ENCODE results near the gene KLHL30. TPM values are rescaled to one million over a fixed set of nuclear protein-coding genes. Genes with fewer than 3 reads are reported as not detected.

Gene KLHL30
- total RNA-seq, 1 donor from 2014 or later = 0.07 TPM

- TF ChIP-seq, protein P1, sequence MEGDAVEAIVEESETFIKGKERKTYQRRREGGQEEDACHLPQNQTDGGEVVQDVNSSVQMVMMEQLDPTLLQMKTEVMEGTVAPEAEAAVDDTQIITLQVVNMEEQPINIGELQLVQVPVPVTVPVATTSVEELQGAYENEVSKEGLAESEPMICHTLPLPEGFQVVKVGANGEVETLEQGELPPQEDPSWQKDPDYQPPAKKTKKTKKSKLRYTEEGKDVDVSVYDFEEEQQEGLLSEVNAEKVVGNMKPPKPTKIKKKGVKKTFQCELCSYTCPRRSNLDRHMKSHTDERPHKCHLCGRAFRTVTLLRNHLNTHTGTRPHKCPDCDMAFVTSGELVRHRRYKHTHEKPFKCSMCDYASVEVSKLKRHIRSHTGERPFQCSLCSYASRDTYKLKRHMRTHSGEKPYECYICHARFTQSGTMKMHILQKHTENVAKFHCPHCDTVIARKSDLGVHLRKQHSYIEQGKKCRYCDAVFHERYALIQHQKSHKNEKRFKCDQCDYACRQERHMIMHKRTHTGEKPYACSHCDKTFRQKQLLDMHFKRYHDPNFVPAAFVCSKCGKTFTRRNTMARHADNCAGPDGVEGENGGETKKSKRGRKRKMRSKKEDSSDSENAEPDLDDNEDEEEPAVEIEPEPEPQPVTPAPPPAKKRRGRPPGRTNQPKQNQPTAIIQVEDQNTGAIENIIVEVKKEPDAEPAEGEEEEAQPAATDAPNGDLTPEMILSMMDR (conservative IDR thresholded peaks at IDR 0.05) = no peak
- Mint-ChIP-seq H3K4me1 (ENCODE audit: unreplicated experiment) (peaks cover 8% of the 10 kb centered on the region), H3K27me3 (peaks cover 30% of the 10 kb centered on the region), H3K36me3 (no peaks in the 10 kb centered on the region), H3K9me3 (no peaks in the 10 kb centered on the region), H3K4me3 (peak overlapping the region; percentile 51), H3K27ac (no peak overlapping the region)
- no peak for DNase-seq (ENCODE audit: extremely low spot score, unreplicated experiment)
Measured at GRCh38 chr2:238157506-238158017, 19.1 kb downstream of the KLHL30 start.

DNA sequence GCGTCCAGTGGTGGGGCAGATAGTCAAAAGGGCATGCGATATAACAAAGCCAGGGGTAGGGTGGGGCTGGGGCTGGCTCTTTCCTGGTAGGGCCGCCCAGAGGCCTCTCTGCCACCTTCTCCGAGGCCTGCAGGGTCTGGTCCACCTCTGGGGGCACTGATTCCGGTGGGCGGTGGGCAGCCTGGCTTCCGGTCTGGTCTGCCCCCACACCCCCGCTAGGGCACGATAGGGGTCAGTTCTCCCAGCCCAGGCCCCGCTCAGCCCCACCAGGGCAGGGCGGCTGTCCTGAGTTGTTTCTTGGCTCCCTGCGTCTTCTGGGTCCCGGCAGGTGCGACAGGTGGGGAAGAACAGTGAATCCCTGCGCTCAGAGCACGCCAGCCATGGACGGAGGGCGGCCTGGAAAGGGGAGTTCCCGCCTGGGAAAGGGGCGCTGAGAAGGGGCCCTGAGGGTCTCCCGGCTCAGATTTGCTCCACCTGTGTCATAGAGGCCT, 19.6 kb downstream of the KLHL30 start:
- Mint-ChIP-seq H3K4me3 (peak overlapping the region; percentile 51), H3K9me3 (no peaks in the 10 kb centered on the region), H3K27ac (no peak overlapping the region), H3K36me3 (no peaks in the 10 kb centered on the region), H3K4me1 (ENCODE audit: unreplicated experiment) (peaks cover 8% of the 10 kb centered on the region), H3K27me3 (peaks cover 34% of the 10 kb centered on the region)
- TF ChIP-seq, protein P1 (conservative IDR thresholded peaks at IDR 0.05) = no peak
- DNase-seq (ENCODE audit: extremely low spot score, unreplicated experiment) = no peak

DNA sequence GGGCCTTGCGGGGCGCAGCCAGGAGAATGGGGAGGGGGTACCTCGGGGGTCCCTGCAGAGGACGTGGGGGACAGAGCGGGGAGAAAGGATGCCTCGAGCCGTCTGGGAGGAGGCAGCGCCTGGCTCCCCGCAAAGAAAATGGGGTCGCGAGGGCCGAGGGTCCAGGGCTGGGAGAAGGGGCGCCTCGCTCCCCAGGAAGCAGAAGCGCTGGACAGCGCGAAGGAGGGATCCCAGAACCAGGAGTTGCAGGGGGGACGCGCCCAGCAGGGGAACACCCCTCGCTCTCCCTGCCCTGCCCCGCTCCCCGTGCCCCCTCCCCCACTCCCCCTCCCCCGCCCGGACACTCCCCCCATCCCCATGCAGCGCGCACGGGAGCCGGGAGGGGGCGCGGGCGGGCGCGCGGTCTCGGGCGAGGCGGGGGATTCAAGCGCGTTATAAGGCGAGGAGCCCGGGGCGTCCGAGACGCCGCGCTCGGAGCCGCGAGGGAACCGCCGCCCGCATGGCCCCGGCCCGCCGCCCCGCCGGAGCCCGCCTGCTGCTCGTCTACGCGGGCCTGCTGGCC, 20.1 kb downstream of the KLHL30 start, which contains the start of gene ERFE:
Gene ERFE (plus strand): TSS at position 462 of the 562 bp plus-strand sequence. CDS start 38 bp downstream, at position 500.
- H3K27me3 Mint-ChIP-seq = peaks cover 38% of the 10 kb centered on the region
- H3K27ac Mint-ChIP-seq = no peak within 1 kb of the TSS
- no peaks in the 10 kb centered on the region for H3K9me3 Mint-ChIP-seq
- DNase-seq (ENCODE audit: extremely low spot score, unreplicated experiment) = no peak
- TF ChIP-seq, protein P1 (conservative IDR thresholded peaks at IDR 0.05) = peak; percentile 76
- H3K36me3 Mint-ChIP-seq = no peaks in the 10 kb centered on the region
- peak within 1 kb of the TSS; percentile 67 for H3K4me3 Mint-ChIP-seq
- H3K4me1 Mint-ChIP-seq (ENCODE audit: unreplicated experiment) = peaks cover 8% of the 10 kb centered on the region

DNA sequence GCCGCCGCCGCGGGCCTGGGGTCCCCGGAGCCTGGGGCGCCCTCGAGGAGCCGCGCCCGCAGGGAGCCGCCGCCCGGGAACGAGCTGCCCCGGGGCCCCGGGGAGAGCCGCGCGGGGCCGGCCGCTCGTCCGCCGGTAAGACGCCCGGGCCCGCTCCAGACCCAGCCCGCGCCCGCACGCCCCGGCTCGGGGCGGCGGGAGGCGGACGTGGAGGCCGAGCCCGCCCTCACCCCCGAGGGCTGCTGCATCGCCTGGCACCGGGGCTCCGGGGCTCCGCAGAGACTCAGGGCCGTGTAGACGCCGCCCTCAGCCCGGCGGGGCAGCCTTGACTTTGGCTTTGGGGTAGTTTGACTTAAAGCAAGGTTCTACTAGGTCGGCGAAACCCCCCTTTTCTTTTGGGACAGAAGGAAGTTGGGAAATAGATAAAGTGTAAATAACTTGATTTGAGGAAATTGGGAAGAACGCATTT, 20.6 kb downstream of the KLHL30 start:
- peak overlapping the region; percentile 67 for H3K4me3 Mint-ChIP-seq
- DNase-seq (ENCODE audit: extremely low spot score, unreplicated experiment) = no peak
- no peaks in the 10 kb centered on the region for H3K36me3 Mint-ChIP-seq
- TF ChIP-seq, protein P1 (conservative IDR thresholded peaks at IDR 0.05) = no peak
- peaks cover 8% of the 10 kb centered on the region for H3K4me1 Mint-ChIP-seq (ENCODE audit: unreplicated experiment)
- no peaks in the 10 kb centered on the region for H3K9me3 Mint-ChIP-seq
- peaks cover 38% of the 10 kb centered on the region for H3K27me3 Mint-ChIP-seq
- no peak overlapping the region for H3K27ac Mint-ChIP-seq

DNA sequence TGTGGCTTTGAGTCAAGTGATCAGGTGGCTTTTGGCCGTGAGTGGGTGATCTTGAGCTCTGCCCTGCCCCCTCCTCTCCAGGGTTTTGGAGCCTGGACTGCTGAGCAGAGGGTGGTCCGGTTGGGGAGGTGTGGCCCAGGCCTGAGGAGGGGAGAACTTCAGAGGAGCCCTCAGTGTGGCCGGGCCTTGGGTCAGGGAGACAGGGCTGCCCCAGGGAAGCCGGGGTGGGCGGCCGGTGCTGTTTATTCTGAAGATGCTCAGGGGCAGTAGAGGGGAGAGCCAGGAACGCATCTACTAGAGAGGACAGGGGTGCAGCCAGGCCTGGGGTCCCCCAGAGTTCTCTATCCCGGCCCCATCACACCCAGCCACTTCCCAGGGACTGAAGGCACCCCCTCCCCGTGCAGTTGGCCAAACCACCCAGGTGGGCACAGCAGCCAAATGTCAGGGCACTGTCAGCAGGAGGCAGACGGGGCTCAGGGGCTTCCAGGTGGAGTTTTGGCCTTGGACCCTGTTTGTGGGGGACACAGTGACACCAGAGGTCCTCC, 21.3 kb downstream of the KLHL30 start:
- DNase-seq (ENCODE audit: extremely low spot score, unreplicated experiment) = no peak
- Mint-ChIP-seq H3K9me3 (no peaks in the 10 kb centered on the region), H3K4me1 (ENCODE audit: unreplicated experiment) (peaks cover 8% of the 10 kb centered on the region), H3K36me3 (peaks cover under 1% of the 10 kb centered on the region), H3K27me3 (peaks cover 44% of the 10 kb centered on the region), H3K4me3 (peak overlapping the region; percentile 67), H3K27ac (no peak overlapping the region)
- TF ChIP-seq, protein P1 (conservative IDR thresholded peaks at IDR 0.05) = no peak
